Hematopoietic multipotent progenitor cell treated with erythropoietin and hydrocortisone succinate and interleukin-3 and kit ligand, for 8 days (in vitro differentiated cells): ENCODE results near the gene CADPS2.

ENCODE experiments used
- DNase-seq: peaks from one replicate; pipeline ENCODE4 v3.0.0-alpha.2; 2015

Gene CADPS2

DNA sequence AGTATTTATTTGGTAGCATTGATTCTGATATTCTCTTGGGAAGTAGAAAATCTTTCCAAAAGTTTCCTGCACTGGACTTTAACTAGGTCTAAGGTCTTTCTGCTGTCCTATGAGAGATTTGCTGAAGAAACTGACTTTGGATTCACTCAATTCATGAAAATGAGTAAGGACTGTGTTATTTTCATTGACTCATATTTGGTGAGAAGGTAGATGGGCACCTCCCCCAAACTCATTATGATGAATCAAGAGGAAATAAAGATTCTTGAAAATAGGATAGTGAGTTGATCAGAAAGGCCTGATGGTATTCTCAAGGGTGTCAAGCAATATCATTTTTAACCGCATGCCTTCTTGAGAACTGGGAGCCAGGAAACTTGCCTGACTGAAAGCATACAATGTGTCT, 297.6 kb downstream of the CADPS2 start:
- DNase-seq = no peak

DNA sequence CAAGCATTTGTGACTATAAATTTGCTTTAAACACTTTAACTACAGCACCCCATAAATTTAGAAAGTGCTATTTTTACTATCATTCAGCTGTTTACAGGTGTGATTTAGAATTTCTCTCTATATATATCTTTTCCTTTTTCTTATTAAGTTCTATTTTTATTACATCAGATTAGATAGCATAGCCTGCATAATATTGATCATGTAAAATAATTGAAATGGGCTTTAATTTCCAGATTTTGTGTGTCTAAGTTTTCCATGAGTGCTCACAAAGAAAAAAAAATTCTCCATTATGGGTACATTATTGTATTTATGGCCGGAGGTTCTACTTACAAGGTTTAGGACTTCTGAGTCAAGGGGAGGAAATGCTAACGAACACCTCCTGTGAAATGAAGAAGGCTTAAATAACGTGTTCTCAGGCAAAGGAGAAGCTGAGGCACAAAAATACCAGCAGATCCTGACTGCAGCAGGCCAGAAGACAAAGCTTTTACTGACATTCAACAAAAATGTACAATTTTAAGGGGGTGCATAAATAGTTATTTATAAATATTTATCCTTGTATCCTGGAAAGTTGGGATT, 301.5 kb downstream of the CADPS2 start:
- DNase-seq = no peak

DNA sequence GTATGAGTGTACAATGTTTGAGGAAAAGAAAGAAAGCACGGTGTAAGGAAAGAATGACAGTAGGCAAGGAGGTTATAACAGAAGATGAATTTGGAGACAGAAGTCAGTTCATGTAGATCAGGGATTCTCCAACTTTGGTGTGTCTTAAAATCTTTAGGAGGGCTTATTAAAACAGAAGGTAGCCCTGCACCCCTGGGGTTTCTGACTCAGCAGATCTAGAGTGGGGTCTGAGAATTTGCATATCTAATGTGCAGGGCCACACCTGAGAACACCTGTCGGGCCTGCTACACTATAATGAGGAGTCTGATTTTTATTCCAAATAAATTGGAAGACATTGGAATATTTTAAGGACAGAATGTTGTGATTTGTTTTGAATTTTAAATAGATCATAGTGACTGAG, 307.9 kb downstream of the CADPS2 start:
- no peak for DNase-seq

DNA sequence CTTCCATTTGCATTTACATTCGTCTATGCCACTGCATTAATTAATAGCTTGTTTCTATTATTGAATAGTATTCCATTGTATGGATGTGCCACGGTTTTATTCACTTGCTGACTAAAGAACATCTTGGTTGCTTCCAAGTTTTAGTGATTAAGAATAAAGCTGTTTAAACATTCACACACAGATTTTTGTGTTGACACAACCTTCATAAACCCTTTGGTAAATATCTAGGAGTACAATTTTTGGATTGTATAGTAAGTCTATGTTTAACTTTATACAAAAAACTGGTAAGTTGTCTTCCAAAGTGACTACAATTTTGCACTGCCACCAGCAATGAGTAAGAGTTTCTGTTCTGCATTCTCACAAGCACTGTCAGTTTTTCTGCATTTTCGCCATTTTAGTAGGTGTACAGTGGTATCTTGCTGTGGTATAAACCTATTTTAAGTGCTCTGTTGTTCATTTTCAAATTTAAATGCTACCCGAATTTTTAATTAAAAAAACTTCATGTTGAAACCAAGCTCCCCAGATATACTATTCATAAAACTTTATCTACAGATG, 308.7 kb downstream of the CADPS2 start:
- no peak for DNase-seq

DNA sequence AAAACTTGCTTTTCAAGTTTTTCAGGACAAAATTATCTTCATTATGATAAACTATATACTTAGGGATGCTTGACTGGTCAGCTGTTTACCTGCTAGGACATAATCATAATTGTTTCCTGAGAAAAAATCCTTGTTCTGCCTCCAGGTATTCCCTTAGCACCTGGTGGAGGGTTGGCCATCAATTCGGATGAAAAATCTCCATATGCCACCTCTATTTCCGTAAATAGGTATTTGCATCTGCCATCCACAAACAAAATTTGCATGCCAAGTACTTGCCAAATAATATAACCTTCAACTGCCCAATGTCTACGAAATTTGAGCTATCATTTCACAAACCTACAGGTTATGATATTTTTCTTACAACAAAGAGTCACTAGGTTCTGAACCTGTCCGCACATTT, 313.6 kb downstream of the CADPS2 start:
- no peak for DNase-seq

DNA sequence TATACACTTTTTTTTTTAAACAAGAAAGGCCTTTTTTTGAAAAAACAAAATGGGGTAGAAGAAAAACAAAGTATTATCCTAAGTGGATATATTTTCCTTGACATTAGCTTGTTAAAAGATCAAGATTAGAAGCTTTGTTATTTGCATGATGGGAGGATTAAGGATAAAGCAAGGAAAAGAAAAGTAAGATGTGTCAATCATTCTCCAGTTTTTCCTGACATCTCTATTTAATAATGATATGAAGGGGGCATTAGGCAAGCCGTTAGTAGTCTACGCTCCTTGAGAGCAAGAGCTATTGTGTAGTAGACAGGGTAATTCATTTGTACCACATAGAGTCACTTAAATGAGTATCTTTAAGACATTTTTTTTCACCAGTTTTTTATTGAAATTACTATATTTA, 324.9 kb downstream of the CADPS2 start:
- DNase-seq = no peak

DNA sequence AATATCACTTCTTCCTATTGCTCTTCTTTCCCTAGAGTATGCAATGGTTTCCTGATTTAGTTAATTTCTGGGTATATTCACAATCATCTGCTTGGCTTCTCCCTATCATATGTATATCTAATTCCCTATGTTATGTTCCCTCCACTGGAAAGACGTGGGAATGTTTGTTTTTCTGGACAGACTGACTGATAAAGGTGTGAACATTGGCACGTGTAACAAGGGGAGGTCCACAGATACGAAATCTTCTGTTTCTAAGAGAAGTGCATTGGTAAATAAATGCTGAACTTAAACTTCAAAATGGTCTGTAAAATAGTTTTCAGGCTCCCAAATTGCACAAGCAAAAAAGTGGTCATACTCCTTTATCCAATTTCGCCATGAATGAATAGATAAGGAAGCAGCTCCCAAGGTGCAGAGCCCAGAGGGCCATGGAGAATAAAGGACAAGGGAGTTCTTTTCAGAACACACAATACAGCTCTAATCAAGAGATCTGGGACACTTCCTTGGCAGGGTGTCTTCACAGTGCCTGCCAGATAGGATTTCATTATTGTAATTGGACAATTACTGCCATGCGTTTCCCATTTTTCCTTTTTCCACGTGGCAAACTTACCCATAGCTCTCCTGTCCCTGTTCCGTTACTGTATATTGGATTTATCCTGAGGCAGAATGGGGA, 329.3 kb downstream of the CADPS2 start:
- no peak for DNase-seq

DNA sequence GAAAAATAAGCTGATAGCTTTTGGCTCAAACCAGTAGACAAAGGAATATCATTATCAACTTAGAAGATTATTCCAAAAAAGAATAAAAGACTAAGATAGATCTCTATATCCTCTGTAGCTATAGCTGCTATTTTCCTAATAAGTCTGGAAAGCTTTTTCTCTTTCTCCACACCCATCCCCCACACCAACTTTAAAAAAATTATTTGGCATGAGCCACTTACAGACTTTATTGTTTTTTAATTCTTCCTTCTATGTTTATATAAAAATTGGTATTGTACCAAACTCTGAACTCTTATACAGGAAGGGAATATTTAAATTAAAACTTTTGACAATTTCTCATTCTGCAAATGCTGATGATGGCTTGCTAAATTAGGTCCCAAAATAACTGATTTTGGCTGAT, 330.0 kb downstream of the CADPS2 start:
- DNase-seq = no peak

DNA sequence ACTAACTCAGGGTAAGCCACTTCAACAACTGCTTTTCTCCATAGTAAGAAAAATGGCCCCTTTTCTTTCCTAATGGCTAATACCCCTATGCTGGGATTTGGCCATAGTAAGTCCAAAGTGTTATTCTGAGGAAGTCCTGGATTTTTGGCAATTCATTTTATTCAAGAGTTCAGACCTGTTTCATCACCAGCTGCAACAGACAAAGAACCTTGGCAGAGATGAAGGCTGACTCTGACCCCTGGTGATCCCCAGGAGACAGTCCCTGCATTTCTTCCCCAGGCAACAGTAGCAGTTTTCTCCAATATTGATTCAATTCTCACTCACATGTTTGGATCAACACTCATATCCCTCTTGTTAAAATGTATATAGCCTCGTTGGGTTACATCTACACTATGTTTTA, 332.5 kb downstream of the CADPS2 start:
- no peak for DNase-seq

DNA sequence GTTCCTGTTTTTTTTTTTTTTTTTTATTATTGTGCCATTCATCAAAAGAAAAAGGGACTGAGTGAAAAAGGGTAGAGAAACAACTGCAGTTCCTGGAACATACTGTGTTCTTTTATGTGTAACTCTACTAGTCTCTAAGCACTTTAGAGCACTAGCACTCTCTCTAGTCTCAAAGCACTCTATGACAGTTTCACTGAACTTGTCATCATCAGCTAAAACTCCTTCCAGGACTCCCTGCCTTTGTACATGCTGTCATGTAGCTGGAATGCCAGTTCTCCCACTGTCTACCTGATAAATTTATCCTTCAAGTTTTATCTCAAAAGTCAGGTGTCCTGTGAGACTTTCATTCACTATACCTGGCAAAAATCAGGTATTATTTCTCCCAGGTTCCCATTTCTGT, 333.5 kb downstream of the CADPS2 start:
- no peak for DNase-seq

DNA sequence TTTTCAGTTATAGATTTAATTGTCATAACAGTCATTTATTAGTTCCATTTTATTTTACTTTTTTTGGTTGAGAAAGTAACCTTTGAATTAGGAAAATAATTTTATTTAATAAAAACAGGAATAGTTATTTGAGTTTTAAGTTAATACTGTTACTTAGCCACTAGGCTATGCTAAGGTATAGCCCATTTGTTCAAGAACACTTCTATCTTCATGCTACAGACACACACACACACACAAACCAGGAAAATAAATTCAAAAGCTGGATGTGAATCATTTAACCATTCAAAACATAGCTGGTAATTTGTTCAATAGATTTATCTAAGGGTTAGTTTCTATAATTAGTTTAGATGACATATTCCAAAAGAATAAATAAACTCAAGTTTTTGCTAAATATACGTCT, 335.7 kb downstream of the CADPS2 start:
- no peak for DNase-seq

DNA sequence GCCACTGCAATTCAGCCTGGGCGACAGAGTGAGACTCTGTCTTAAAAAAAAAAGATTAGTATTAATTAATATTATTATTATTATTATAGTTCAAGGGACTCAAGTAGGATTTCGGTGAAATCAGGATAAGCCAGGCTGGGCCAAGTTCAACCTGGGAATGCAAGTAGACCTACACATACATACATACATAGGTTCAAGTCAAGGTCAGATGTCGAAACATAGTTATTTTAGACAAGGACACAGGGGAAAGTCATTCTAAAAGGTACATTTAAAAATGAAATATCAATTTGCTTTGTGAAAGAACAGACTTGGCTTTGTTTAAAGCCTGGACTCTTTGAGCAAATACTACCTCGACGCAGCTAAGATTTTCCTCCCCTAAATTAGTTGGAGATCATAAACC, 336.7 kb downstream of the CADPS2 start:
- DNase-seq = no peak

DNA sequence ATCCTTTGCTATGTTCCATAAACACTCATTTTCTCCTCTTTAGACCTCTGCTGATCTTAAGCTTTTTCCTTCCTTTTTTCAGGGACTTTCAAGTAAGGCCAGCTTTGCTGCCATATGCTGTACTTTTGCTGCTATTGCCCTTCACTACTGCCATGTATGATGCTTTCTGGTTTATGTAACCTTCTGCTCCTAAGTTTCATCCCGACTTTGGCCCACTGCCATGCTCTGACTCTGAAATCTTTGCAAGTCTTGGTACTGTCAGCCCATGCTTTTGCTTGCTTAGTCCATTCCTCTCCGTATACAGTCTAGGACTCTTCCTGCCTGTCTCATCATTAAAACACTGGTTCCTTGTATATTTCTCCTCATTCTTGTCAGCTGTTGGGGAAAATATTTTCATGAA, 339.8 kb downstream of the CADPS2 start:
- no peak for DNase-seq

DNA sequence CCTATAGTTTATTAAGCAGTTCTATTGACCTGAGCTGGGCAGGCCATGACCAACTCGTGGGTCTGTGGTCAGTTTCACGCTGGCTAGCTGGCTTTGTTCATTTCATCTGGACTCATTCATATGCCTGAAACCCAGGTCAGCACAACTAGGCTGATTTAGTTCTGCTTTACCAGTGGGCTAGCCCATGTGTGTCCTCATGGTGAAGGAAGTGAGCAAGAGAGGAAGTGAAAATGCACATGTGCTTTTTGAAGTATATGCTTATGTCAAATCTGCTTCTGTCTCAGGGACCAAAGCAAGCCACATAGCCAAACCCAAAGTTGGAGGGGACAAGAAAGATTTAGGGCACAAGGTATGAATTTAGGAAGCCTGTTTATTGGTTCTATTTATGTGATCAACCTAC, 341.8 kb downstream of the CADPS2 start:
- no peak for DNase-seq

DNA sequence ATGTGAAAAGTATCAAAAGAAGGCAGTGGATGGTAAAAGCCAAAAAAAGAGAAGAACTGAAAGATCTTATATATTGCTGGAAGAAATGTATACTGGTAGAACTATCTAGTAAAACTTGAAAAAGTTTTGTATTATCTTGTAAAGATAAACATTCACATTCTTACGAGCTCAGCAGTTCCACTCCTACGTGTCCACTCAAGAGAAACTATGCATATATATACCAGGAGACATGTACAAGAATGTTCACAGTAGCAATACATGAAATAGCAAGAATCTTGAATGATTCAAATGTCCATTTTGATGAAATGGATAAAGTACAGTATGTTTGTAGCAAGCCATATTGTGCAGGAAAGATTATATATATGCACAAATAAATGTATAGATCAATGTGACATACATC, 342.4 kb downstream of the CADPS2 start:
- no peak for DNase-seq

DNA sequence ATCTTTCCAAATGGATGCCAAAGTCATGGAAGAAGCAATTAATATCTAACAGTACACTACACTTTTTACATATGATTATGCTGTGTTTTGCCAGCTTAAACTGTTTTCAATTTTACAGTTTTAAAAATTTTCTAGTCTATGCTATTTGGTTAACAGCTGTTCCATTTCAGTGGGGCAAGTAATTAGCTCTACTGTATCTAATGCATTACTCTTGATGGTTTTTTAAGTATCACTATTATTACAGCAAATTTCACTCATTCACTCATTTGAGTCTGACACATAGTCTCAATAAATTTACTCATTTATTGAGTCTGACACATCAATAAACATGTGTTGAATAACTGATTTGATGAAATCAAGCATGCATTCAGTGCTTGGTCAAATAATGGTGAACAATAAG, 343.1 kb downstream of the CADPS2 start:
- DNase-seq = no peak

DNA sequence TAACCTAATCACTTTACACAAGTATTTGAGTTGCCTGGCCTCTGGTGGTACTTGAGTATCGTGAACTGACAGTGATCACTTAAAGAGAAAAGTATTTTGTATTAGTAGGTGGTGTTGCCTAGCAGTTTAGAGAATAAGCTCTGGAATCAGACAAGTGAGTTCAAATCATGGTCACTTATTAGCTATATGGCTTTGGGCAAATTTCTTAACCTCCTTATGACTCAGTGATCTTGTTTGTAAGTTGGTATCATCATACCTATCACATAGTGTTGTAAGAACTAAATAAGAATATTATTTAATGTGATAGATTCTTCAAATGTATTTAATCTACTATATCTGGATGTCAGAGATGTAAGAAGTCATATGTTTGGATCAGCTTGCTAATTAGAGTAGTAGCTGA, 351.2 kb downstream of the CADPS2 start:
- DNase-seq = no peak

DNA sequence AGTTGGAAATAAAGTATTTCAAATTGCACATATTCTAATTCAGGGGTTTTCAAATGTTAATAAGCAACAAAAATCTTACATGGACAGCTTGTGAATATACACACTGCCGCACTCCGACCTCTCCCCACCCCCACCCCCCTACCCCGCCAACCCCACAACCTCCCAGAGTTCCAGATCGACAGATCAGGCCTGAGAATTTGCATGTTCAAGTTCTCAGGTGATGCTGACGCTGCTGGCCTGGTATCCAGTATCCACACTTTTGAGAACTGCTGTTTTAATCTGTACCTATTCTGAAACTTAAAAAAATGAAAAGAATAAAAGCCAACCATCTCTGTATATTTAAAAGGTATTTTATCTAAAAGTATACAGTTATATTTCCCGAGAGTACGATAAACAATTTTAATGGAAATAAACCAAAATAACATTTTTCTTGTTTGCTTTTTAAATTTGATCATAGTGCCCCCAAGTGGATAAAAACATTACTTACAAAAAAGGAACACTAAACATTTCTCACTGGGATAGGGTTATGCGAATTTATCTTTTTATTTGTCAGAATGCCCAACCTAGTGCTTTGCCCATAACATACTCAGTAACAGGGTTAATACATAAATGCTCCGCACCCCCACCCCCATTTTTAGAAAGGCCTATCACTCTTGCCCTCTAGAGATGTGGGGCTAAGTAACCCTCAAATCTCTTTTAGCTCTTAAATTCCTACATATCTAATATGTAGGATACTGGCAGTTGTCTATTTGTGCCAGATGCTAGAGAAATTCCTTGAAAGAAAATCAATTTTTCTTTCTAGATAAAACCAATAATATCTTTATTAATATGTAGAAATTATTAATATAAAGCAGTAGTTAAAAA, 353.6 kb downstream of the CADPS2 start:
- DNase-seq = peak; percentile 3

DNA sequence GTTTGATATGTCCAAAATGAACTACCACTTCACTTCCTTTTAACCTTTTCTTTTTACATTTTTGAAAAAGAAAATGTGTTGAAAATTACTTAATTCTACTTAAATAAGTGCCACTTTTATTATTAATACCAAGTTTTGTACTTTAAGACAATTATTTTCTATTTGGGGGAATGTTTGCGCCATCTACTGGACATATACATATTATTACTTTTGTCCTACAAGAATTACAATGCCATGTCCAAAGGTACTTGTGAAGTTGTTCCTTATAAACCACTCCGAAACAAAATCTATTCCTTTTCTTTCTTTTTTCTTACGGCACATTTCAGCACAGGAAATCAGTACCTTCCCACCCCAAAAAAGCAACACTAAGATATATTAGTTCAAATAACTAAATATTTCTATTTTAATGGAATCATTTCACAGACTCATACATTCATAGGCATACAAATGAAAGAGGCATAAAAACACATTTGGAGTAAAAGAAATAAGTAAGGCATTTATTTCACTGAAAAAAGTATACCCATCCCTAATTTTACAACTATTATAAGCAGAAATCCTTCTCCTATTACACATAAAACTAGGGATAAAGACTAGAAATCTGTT, 357.3 kb downstream of the CADPS2 start:
- peak; percentile 49 for DNase-seq

DNA sequence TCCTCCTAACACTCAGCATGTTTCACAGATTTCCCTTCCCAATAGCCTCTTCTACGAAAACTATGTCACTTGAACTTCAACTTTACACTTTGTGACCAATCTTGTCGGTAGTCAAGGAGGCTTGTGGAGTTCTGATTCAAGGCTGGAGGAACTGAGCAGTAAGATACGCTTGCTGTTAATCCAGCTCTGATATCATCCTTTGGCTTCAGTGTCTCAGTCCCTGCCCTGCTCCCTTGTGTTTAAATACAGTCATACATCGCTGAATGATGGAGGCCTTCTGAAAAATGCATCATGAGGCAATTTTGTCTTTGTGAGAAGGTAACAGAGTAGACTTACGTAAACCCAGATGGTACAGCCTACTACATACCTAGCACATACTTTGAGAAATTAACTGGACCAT, 360.9 kb downstream of the CADPS2 start:
- no peak for DNase-seq

DNA sequence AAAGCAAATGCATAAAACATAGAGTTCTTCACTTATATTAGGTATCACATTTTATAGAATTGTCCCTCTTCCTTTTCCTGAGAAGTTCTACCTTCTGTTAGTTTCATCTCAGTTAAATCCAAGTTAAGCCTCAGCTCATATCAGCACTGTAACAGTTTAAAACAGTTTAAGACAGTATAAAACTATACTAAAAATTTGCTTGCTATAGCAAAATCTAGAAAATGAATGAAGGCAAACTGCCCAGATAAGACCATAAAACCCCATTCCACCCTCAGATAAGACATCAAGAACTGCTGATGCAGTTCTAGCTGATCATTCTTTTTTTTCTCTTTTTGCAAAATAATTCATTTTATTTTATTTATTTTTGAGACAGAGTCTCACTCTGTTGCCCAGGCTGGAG, 364.5 kb downstream of the CADPS2 start:
- DNase-seq = no peak

DNA sequence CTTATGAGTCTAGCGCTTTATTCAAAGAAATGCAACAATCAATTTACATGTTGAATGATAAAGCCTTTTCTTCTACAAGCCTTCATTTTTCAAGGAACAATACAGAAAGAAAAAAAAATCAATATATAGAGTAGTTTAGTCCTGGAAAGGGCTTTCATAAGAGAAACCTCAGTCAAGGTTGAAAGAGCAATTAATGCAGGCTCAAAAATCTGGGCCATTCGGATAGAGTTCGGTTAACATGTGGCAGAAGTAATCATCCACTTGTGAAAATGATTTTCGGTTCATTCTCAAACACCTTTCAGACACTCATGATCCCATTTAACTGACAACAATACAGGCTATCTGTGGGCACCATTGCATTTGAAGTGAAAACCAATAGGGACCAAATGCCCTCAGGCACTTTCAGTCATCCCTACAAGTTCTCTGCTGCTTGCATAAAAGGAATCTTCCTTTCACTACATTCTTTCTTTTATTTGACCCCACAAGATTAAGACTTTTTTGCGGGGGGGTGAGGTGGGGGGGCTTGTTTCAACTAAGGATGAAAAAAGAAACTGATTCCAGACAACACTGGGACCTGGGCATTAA, 365.2 kb downstream of the CADPS2 start:
- DNase-seq = no peak

DNA sequence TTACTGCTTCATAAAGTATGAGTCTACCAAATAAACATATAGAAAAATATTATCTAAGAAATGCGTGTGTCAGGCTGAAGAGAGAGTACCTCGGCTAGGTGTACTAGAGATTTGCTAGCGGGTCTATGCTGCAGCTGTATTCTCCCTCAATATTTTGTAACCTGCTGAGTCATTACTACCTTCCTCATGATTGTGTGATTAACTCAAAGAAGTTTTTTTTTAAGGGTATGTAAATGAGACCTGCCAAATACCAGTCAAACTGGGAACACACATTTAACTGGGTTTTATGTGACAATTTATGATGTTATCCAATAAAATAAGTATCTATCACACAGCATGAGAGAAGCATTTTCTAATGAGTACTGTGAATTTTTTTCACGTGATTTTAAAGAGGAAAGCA, 367.8 kb downstream of the CADPS2 start:
- DNase-seq = no peak
